ENCODE data around the gene KCNJ9. TPM values are rescaled to one million over a fixed set of nuclear protein-coding genes. Genes with fewer than 3 reads are reported as not detected.

KCNJ9 gene
- not detected in 2 replicates for total RNA-seq

GRCh38 chr1:160081261-160081936 is at the start of gene KCNJ9:
TSS of gene KCNJ9 (plus strand) at chr1:160081538. CDS start at chr1:160084031, 2,493 bp downstream.

GRCh38 chr1:160069460-160070231 is 11.7 kb upstream of the KCNJ9 start, which contains the start of gene KCNJ10:
TSS of gene KCNJ10 (minus strand) at chr1:160070160. CDS start at chr1:160042532, 27,628 bp downstream.

GRCh38 chr1:160097911-160098851 is 16.8 kb downstream of the KCNJ9 start, which contains the start of gene IGSF8:
TSS of gene IGSF8 (minus strand) at chr1:160098619. CDS start at chr1:160098472, 147 bp downstream.

GRCh38 chr1:160115545-160116282 is 34.4 kb downstream of the KCNJ9 start, which contains the start of gene ATP1A2:
TSS of gene ATP1A2 (plus strand) at chr1:160115759. CDS start at chr1:160115862, 103 bp downstream.

Other genes starting within 250 kb of the KCNJ9 start
- 0.09 TPM in 1 of 2 replicates, not detected in the other for gene VSIG8, start 218.9 kb upstream of the KCNJ9 start, total RNA-seq
- 0.94 and 1.5 TPM in 2 replicates for gene CFAP45, start 181.4 kb upstream of the KCNJ9 start, total RNA-seq
- 488 and 511 TPM in 2 replicates for gene TAGLN2, start 156.0 kb upstream of the KCNJ9 start, total RNA-seq
- under 0.01 TPM in 2 replicates for gene IGSF9, start 135.9 kb upstream of the KCNJ9 start, total RNA-seq
- gene SLAMF9, start 127.3 kb upstream of the KCNJ9 start, total RNA-seq: not detected in 2 replicates
- gene PIGM, start 49.5 kb upstream of the KCNJ9 start, total RNA-seq: 2.9 and 3.1 TPM in 2 replicates
- not detected in 2 replicates for gene KCNJ10, start 11.4 kb upstream of the KCNJ9 start, total RNA-seq
- gene IGSF8, start 17.1 kb downstream of the KCNJ9 start, total RNA-seq: 7.2 and 14.9 TPM in 2 replicates
- gene ATP1A2, start 34.2 kb downstream of the KCNJ9 start, total RNA-seq: under 0.01 TPM in 1 of 2 replicates, not detected in the other
- not detected in 2 replicates for gene ATP1A4, start 70.1 kb downstream of the KCNJ9 start, total RNA-seq
- gene CASQ1, start 109.0 kb downstream of the KCNJ9 start, total RNA-seq: 0.18 TPM in 1 of 2 replicates, not detected in the other
- 73.2 and 113 TPM in 2 replicates for gene PEA15, start 123.8 kb downstream of the KCNJ9 start, total RNA-seq
- gene DCAF8, start 181.0 kb downstream of the KCNJ9 start, total RNA-seq: 66.8 and 80.9 TPM in 2 replicates
- gene PEX19, start 203.6 kb downstream of the KCNJ9 start, total RNA-seq: 20.0 and 21.6 TPM in 2 replicates

Data from endothelial cell of coronary artery (primary cell).